Activated CD4-positive, alpha-beta T cell treated with anti-CD3 and anti-CD28 coated beads, Interleukin-2, amount 50 U/mL, for 16 hours (primary cell): ENCODE measurements around the gene SLC4A7.
"Not testable (repeated sequence)": the region's sequence is repeated elsewhere in the genome, so short reads cannot be mapped to it uniquely, and the experiment has no call there.

Source experiments
- DNase-seq: peaks from one replicate; pipeline ENCODE4 v3.0.0-alpha.2; 2020

The SLC4A7 gene

DNA sequence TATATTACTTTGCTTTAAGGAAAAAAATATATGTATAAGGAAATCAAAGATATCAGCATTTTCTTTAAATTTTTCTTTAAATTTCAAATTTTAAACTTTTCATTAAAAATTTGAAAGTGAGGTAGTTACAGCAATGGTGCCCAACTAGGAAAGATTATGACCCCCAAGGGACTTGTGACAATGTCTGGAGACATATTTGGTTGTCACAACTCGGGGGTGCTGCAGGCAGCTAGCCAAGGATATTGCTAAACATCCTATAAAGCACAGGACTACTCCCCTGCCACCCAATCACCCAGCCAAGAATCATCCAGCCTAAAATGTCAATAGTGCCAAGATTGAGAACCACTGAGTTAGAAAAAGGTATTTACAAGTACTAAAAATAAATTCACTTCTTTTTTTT is 57.3 kb downstream of the SLC4A7 start:
- no peak for DNase-seq

DNA sequence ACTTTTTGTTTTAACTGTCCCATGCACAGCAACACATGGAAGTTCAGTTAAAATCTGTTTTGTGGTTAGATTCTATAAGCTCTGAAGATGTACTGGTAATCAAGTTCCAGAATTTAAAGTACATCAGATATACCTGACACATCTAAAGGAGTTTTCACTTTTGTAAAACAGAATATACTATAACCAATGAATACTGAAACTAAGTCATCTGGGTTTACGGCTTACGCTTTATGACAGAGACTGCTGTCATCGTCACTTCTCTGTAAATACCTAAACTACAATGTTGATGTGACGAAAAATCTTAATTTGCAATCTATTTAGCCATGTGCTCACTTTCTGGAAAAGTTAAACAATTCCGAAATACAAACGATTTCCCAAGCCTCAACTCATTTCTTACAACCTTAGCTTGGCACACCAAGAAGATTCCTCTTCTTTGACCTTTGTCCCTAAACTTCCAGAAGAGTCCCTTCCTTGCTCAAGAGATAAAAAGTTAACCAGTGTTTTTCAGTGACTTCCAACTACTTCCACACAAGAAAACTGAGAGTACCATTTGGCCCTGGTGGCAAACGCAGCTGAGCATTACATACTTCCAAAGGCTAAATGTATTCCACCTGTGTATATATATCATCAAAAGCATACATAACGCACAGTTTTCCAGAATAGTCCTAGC is 58.2 kb downstream of the SLC4A7 start:
- no peak for DNase-seq

DNA sequence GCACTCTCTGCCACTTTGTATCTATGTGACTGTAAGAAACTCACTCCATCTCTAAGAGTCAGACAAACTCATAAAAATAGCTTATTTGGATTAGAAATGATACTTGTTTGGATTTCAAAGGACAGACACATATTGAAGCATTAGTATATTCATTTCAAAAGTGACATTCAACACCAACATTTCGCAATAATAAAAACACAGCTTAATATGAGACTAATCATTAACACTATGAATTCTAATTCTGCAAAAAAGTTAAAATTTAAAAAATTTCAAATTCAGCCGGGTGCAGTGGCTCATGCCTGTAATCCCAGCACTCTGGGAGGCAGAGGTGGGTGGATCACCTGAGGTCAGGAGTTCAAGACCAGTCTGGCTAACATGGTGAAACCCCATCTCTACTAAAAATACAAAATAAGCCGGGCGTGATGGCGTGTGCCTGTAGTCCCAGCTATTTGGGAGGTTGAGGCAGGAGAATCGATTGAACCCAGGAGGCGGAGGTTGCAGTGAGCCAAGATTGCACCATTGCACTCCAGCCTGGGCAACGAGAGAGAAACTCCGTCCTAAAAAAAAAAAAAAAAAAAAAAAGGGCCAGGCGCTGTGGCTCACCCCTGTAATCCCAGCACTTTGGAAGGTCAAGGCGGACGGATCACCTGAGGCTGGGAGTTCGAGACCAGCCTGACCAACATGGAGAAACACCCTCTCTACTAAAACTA is 59.2 kb downstream of the SLC4A7 start:
- not testable (repeated sequence) for DNase-seq

DNA sequence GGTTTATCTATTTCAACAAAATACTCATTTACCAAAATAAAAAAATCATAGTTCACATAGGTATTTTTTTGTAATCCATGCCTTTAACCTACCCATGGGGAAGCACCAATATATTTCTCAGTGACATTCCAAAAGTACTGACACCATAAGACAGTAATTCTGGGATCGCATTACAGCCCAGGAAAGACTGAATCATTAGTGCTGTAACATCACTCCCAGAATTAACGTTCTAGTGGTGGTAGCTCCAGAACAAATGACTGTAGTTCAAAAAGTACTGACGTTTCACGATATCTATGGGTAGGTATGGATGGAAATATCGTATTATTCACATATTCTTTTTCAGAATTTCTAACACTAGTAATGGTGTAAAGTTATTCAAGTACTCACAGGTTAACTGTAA is 60.7 kb downstream of the SLC4A7 start:
- DNase-seq = no peak

DNA sequence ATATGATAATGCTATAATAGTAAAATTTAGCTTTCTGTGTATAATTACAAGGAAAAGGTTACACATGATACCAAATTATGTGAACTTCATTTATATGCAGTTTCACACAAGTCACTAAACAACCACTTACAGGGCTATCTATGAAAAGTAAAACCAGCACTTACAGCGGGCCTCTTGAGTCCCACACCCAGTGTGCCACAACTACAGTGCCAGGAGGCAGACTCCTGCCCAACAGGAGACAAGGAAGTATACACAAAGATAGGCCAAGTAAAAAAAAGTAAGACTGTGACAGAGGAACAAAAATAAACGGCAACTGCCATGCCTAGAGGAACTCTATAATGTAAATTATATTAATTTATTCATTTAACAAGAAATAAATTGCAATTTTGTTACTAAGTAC is 61.6 kb downstream of the SLC4A7 start:
- no peak for DNase-seq

DNA sequence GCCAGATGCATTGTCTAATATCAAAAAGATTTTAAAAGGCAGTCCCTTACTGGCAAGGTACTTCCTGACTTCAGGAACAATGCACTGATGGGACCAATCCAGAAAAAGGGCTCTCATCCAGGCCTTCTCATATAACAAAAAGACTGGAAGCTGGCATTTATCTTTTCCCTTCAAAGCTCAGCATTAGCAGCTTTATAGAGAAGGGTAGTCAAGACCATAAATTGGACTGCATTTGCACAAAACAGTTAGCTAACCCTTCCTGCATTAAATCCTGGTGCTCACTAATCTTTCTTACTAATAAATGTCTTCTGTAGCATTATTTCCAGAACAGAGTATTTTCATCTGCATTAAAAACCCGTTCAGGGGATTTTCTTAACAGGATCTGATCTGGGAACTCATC is 69.0 kb downstream of the SLC4A7 start:
- no peak for DNase-seq

DNA sequence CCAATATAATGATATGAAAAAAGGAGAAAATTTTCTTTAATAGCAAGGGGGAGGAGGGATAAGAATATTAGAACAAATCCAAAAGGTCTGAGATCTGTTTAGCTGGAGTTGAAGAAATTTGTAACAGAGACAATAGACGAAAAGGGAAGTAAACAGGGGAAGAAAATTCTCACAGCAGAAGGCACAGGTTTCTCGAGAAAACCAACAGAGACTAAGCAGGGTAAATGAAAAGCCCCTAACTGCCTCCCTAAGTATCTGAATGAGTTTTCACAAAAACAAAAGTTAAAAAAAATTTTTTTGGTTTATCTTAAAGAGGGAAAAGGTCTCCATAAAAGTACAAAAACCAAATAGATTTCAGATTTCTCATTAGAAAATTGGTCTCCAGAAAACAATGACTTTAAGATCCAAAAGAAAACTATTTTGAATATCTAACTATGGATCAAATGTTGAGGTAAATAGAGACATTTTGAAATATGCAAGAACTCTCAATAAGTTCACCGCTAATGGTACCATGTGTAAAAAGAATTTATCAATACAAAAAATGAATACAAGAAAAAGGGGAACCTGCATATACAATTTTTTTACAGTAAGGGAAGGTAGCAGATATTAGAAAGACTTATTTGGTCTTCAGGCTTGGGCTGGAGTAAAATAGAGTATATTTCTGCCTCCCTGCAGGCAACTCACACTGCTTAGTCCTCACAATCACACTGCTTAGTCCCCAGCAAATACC is 91.1 kb downstream of the SLC4A7 start:
- DNase-seq = no peak

DNA sequence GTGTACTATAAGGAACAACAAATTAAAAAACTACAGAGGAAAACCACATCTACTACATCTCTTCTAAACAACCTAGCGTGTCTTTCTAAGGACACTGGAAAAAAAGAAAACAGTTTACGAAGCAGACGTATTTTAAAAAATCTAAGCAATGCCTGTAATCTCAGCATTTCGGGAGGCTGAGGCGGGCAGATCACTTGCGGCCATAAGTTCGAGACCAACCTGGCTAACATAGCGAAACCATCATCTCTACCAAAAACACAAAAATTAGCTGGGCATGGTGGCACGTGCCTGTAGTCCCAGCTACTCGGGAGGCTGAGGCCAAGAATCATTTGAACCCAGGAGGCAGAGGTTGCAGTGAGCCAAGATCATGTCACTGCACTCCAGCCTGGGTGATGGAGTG is 91.8 kb downstream of the SLC4A7 start:
- not testable (repeated sequence) for DNase-seq

DNA sequence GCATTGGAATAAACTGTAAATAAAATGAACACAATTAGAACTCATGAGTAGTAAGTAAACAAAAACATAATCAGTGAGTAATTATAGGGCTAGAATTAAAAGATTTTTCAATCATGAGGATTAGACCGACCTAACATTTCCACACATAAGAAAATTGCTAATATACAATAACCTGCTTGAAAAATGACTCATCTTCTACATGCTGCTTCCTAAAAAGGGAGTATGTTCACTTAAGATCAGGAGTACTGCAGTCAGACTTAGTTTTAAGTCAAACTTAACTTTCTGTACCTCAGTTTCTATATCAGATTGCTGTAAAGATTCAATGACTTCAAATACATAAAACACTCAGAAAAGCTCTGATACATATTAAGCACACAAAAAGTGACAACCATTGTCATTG is 92.4 kb downstream of the SLC4A7 start:
- DNase-seq = no peak

DNA sequence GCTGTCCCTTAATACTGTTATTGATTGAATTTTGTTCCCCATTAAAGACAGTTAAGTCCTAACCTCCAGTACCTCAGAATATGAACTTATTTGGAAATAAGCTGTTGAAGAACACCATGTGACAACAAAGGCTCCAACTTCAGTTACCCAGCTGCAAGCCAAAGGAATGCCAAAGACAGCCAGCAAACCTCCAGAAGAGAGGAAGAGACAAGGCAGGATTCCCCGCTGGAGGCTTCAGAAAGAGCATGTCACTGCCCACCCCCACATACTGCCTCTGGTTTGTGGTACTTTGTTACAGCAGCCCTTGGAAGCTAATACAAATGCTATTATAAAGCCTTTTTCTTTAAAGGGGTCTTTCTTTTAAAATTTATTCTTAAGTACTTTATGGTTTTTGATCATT is 96.6 kb downstream of the SLC4A7 start:
- DNase-seq = no peak

DNA sequence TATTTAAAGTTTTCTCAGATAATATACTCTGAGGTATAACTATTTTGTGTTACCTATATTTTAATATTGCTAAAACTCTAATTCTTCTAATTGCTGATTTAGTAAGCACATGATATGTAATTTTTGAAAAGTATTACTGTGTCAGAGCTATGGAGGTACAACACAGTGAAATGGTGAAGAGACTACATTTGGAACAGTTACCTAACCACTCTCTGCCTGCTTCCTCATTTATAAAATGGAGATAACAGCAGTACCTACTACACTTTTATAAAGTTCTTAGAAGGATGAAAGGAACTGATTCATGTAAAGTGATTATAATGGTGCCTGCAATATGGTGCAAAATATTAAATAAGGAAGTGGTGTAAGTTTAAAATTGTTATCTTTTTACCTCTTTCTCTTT is 98.7 kb downstream of the SLC4A7 start:
- no peak for DNase-seq

DNA sequence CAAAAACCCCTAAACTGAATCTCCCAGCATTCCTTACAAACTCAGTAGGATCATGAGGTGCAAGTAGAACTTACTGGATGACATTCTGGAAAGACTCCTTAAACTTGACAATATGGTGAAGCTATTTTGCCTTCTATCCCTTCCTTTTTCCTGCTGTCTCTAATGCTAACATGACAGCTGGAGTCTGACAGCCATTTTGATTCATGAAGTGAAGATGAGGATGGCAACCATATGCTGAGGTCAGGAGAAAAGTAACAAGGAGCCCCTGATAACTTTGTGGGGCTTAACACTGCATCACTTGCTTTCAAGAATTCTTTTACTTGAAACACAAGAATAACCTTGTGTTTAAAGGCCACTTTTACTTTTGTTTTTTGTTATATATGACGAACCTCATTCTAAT is 100.0 kb downstream of the SLC4A7 start:
- DNase-seq = no peak

DNA sequence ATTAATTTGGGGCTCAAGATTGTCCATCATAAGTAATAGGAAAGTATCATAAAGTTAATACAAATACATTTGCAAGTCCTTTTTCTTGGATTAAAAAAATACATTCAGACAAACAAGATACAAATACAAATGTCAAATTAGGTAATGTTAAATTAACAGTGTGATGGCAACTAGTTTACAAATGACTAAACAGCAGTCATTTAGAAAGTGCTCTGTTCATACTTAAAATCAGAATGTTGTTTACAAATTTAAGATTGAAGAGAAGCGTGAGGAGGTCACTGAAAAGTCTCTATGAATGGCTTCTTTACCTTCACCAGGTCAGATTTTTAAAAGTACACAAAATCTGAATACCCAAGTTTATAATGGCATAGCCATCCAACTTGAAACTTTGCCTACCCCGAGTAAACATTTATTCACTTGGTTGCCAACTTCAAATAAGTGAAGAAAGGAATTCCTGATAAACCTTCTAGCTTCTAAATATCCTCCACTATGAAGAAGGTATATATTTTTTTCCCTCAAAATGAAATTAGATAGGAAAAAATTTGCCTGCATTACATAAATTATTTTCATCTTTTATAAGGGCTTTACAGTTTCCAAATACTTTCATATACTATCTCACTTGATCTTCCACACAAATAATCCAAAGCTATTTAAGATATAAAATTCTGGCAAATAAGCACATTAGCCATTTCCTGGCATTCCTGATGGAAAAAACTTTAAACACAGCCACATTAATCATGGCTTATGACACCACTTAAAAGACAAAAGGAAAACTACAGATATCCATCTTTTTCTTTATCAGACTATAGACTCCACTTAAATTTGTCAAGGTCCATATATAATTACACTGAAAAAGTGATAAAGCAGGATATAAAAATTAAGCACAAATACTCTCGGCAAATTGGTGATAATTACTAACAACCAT is 103.5 kb downstream of the SLC4A7 start:
- DNase-seq = peak; percentile 52

DNA sequence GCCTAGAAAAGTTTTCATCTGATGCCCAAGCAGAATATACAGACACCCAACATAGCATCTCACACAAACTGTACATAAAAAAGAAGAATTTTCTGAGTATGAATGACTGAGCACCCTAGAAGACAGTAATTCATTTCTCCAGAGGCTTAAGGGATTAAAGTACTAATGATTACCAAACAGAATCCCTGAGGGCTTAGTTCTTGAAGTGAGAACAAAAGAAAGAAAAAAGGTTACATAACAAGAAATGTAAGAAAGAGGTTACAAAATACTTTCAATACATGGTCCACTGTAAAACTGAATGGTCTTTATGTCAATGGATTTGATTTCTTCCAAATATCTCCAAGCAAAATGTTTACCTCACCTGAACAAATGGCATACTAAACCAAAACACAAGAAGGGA is 105.9 kb downstream of the SLC4A7 start:
- DNase-seq = no peak

DNA sequence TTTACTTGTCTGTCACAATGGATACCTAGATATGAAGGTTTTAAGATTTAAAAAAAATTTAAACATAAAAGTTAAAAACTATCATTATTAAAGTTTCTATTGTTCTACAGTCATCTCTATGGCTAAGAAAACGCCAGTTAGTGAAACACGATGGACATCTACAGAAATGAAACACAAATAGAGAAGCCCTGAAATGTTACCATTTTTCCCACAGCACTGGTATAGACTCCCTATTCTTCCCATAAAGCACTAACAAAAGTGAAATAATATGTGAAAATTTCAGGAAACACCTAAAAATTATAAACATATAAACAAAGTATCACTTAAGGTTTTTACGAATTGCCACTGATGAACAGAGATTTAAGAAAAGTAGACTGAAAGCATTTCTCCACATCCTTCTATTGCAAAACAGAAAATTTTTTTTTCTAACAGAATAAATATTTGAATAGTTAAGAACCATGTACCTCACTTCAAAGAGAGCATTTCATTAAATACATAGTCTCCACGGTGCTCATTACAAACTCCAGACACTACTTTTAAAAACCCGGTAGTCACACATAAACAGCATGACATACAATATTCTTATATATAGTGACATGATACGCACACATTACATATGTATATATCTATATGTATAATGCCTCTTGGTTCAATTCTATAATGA is 107.9 kb downstream of the SLC4A7 start:
- DNase-seq = no peak

DNA sequence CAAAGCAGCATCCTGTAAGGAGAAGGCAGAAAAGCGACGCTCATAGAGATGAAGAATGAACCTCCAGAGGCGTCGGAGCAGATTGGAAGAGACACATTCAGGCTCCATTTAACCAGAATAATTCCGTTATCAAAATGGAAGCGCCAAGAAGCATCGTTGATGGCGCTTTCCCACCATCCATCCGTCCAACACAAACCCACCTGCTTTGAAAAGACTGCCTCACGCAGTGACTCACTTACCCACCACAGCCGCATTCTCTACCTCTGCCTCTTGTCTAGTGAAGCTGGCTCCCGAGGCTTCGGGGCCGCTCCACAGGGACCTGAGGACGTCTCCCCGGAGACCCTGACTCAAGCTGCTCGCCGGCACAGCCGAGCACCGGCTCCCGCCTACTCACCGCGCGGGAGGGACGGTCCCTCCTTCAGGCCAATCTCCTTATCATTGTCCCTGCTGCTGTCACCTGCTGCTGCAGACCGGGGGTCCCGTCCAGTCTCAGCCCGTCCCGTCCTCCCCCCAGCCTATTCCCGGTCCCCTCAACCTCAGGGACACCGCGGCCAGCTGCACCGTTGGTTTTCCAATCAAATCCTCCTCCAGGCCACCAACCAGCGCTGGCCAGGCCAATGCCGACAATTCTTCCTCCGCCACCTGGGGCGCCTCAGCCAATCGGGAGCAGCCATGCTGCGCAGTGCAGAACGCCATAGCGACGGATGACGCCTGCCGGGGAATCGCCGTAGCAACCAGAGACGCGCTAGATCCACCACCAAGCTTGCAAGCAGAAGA is 115.2 kb downstream of the SLC4A7 start, which contains the start of gene NEK10:
Gene NEK10 (minus strand): TSS at position 553 of the 777 bp plus-strand sequence. CDS start 16,501 bp downstream, outside the sequence.
- DNase-seq = peak; percentile 93

DNA sequence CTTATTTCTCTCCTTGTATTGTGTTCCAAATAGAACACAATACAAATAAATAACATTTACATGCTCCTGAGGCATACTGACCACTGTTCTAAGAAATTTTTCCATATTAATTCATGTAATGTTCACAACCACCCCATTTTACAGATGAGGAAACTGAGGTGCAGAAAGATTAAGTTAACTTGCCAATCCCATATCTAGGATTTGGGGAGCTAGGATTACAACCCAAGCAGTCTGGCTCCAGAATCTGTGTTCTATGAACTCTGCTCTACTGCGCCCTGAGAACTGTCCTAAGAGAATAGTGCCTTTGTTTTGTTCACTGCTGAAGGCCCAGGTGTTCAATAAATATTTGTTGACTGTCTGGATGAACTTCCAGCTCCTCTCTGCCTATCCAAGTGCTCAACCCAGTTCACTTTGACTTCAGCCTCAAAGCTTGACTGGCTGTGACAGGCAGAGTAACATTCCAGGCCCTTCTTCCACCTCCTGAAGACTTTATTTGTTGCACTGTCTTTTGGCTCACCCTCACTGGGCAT is 118.1 kb downstream of the SLC4A7 start:
- DNase-seq = no peak

DNA sequence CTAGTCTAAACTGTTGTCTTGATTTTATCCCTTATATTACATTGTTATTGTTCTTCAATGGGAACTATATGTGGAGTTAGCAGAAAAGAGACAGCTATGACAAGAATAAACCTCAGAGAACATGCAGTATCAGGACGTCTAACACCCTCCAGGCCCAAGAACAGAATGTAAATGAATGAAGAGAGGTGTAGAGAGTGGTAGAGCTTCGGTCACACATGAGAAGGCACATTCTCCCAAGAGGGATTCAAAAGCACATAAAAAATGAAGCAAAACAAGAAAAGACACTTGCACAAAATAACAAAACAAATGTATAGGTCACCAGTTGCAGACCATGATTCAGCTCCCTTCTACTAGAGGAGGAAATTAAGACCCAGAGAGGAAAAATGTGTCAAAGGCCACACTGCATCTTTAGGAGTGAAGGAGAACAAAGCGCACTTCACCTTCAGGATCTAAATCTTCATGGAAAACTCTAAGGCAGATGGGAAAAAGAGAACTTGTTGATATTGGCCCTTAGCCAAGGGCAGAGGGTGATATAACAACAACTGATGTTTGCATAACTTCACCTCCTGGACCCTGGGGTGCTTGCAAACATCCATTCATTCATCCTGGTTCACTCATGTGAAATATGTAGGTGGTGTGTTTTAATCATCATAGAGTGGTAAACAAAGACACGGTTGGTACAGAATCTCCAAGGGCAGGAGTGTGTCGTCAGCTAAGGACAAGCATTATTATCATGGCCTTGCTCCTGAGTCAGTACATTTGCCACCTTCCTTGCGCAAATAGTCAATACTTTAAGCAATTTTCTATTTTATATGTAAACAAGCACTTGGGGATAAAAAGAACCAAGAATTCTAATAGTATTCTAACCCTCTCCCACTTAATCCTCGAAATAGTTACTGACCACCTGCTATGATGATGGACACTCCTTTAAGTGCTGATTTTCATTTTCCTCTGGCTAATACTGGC is 123.8 kb downstream of the SLC4A7 start:
- DNase-seq = no peak

DNA sequence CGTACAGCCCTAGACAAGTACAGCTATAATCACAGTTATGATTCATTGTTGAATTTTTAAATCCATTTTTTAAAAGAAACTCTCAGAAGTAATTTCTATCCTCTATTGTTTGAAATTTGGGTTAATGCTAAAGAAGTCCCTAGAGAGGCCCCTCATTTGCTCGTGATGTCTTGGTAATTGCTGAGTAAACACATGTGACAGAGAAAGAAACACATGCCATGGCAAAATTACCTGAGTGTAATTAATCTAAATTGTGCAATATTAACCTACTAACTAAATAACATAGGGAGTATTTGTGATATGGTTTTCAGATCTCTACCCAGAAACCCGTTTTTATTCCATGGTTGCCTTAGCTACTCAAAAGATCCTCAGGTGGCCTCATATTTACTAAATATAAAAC is 125.8 kb downstream of the SLC4A7 start:
- no peak for DNase-seq

DNA sequence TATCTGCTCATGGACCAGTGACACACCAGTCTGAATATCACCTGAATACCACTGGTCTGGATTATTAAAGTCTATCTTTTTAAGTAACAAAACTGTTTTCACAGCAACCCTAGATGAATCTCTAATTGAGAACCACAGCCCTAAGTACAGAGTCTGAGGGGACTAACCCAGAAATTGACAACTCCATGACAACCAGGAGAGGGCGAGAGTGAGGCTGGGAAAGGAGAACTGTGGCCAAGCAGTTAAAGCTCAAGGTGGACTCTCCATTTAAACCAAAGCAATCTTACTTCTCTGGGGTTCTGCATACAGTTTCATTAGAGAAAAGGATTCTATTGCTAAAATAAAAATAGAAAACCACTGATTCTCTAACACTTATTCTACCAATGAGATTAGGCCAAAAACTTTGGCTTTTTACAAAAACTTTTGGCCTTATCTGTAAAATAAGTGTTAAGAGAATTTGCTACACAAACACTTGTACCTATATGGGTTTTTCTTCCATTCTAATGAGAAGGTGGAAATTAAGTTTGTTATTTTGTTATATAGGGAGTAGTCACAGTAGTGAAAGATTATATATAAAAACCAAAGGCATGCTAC is 126.4 kb downstream of the SLC4A7 start:
- peak; percentile 72 for DNase-seq
